ENCODE data around the gene UCP1.

Gene UCP1, protein sequence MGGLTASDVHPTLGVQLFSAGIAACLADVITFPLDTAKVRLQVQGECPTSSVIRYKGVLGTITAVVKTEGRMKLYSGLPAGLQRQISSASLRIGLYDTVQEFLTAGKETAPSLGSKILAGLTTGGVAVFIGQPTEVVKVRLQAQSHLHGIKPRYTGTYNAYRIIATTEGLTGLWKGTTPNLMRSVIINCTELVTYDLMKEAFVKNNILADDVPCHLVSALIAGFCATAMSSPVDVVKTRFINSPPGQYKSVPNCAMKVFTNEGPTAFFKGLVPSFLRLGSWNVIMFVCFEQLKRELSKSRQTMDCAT

DNA sequence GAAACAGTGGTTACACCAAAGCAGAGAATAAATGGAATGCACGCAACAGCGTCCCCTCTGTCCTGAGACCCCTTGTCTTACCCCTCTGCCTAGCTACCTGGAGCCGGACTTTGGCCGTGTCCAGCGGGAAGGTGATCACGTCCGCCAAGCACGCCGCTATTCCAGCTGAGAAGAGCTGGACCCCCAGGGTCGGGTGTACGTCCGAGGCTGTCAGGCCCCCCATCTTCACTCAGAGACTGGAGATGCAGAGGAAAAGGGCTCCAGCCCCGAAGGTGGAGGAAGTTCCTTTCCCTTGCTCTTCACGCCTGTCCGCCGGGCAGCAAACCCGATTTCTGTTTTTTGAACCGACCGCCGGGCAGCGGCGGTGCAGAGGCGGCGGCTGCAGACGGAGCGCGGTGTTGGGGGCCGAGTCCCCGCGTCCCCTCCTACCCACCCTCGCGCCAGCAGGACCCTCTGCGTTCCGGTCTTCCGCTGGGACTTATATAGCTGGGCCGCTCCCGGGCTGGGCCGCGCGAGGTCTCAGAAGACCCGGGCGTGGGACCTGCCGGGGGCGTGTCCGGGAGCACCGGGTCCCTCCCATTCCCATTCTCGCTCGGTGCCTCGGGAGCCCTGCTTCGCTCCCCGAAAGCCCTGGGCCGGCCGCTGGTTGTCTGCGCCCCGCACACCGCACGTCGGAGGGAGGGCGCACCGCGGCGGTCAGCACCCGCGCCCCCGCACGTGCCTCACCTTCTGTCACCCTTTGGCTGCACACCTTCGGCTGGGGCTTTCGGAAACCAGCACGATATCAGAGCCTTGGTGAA lies at the start of gene UCP1:
TSS of gene UCP1 (minus strand) at position 455 of the 800 bp plus-strand sequence. CDS start at position 223, 232 bp downstream.
- TF ChIP-seq, protein P1, sequence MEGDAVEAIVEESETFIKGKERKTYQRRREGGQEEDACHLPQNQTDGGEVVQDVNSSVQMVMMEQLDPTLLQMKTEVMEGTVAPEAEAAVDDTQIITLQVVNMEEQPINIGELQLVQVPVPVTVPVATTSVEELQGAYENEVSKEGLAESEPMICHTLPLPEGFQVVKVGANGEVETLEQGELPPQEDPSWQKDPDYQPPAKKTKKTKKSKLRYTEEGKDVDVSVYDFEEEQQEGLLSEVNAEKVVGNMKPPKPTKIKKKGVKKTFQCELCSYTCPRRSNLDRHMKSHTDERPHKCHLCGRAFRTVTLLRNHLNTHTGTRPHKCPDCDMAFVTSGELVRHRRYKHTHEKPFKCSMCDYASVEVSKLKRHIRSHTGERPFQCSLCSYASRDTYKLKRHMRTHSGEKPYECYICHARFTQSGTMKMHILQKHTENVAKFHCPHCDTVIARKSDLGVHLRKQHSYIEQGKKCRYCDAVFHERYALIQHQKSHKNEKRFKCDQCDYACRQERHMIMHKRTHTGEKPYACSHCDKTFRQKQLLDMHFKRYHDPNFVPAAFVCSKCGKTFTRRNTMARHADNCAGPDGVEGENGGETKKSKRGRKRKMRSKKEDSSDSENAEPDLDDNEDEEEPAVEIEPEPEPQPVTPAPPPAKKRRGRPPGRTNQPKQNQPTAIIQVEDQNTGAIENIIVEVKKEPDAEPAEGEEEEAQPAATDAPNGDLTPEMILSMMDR (IDR thresholded peaks at IDR 0.05; ENCODE audit: insufficient read depth, missing control alignments) = no peak
- FAIRE-seq (no peak), DNase-seq (ENCODE audit: insufficient read length, low spot score) (no peak)

GRCh38 chr4:140617499-140618248 lies 48.9 kb upstream of the UCP1 start:
- FAIRE-seq (no peak), DNase-seq (ENCODE audit: insufficient read length, low spot score) (no peak)
- TF ChIP-seq, protein P1 (IDR thresholded peaks at IDR 0.05; ENCODE audit: insufficient read depth, missing control alignments) = no peak

DNA sequence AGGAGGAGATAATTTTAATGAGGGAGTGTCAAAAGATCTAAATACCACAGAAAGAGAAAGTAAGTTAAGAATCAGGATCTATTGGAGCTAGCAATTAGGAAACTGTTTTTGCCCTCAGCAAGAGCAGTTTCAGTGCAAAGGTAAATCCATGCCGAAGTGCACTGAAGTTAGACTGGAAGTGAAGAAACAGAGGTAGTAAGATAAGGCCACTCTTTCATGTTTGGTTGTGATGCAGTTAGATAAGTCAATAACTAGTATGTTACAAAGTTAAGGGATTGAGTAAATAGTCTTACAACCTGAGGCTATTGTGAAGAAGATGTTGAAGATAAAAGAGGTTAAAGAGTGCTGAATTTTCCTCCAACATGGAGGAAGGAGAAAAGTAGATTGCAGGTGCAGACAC lies 46.7 kb upstream of the UCP1 start:
- TF ChIP-seq, protein P1 (IDR thresholded peaks at IDR 0.05; ENCODE audit: insufficient read depth, missing control alignments) = no peak
- DNase-seq (ENCODE audit: insufficient read length, low spot score) = no peak
- FAIRE-seq = no peak

DNA sequence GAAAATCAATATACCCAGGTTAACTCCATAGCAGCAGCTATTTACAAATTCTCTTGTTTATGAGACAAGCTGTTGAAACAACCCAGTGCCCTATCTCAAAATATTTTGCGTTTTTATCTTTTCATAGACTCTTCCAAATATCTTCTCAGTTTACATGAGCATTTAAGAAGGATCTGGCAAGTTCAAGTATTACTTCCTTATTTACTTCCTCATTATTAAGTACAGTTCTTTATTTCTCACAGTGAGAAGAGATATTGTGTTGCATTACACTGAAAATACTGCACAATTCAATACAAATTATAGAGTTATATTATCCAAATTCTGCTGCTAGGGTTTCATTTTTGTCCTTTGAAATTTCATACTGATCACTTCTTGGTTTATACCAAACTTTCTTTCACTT lies 43.6 kb upstream of the UCP1 start:
- DNase-seq (ENCODE audit: insufficient read length, low spot score) (no peak), FAIRE-seq (no peak)
- TF ChIP-seq, protein P1 (IDR thresholded peaks at IDR 0.05; ENCODE audit: insufficient read depth, missing control alignments) = no peak

DNA sequence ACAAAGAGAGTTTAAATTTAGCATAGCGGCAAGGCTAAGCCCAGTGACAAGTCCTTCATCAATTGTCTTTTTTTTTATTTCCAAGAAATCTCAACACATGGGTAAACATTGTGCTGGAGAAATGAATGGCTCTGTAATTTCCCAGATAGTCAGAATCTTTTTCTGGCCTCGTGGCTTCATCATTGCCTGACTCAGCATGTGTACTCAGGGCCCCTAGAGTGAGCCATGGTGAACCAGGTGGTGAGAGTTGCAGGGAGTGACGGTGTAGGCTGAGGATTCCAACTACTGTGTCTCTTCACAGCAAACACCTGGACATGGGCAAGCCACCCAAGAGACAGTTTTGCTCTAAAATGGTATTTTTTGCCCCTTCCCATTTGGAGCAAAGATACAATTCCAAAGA lies 43.1 kb upstream of the UCP1 start:
- no peak for FAIRE-seq
- no peak for DNase-seq (ENCODE audit: insufficient read length, low spot score)
- TF ChIP-seq, protein P1 (IDR thresholded peaks at IDR 0.05; ENCODE audit: insufficient read depth, missing control alignments) = no peak

DNA sequence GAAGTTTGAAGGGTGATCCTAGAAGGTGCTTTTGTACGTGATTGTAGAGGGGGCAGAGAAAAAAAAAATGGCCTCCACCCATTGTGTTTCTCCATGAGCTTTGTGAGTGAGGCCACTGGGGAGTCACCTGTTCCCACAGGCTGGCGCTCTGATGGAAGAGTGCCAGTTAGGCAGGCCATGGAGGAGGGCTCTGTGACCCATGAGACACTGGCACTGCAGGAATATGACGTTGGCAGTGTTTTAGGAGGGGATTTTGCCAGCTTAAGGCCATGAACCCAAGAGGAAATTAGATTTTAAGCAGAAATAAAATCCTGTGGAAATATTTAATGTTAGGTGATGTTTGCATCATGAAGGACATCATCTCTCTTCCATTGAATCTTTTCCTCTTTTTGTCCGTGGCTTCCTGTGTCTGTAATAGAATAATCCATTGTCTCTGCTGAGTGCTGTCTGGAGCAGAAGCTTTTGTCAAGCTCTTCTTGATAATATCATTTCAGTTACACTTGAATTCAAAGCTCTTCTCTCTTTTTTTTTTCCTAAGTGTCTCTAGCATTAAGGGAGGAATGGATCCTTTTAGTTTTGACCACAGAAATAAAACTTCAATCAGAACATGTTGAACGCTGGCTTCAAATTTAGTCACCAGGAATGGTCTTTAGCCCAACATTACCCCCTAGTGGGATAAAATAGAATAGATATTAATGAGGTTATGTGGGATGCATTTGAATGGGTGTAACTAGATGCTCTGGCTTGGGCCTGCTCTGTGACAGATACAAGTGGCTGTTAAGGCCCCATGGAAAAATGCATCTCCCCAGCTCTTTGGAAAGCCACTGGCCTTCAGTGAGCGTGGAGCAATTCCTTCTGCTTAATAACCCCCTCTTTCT lies 41.0 kb upstream of the UCP1 start:
- peak; percentile 46 for DNase-seq (ENCODE audit: insufficient read length, low spot score)
- TF ChIP-seq, protein P1 (IDR thresholded peaks at IDR 0.05; ENCODE audit: insufficient read depth, missing control alignments) = peak; percentile 69
- peak; percentile 81 for FAIRE-seq
